ENCODE measurements around the gene SLC25A25.

DNA sequence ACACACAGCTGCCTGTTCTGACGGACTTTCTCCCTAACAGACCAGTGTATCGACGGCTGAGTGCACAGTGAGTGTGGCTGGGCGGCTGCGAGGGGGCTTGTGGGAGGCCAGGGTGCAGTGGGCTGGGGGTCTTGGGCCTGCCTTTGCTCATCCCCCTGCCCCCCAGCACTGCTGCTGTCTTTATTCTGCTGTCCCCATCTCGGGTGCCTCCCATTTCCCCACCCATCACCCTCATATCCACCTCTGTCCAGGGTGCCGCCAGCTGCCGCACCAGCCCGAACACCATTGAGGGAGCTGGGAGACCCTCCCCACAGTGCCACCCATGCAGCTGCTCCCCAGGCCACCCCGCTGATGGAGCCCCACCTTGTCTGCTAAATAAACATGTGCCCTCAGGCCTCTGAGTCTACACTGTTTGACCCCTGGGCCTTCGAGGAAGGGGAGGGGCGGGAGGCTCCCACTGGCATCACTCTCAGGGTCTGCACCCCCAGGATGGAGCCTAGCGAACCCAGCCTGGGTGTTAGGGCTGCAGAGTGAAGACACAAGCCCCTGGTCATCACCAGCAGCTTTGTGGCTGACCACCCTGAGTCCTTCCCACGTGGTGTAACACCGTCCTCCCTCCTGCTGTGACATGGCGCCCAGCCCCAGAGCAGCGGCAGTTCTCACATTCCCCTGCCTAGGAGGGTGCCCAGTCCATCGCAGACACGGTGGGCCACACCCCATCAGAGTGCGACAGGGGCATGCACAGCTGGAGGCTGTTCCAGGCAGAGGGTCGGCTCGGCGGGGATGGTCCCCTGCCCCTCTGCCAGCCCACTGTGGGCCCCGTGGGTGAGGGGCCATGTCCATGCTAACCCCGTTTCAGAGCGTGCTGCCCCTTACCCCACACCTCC lies 85.3 kb downstream of the SLC25A25 start:
- TF ChIP-seq POLR2A (IDR thresholded peaks at IDR 0.05; ENCODE audit: low read depth, low read length): no peak
- no peak for TF ChIP-seq TAF1 (IDR thresholded peaks at IDR 0.05; ENCODE audit: low read depth, low read length)
- TF ChIP-seq POLR2AphosphoS5 (IDR thresholded peaks at IDR 0.05; ENCODE audit: low read depth, low read length): no peak

All from GM12891 (cell line).